ENCODE measurements around the gene CCDC3. TPM values are rescaled to one million over a fixed set of nuclear protein-coding genes. Genes with fewer than 3 reads are reported as not detected.

The CCDC3 gene
- total and polyA plus RNA-seq, 2 of the 8 experiments (the other 6 are each of a cell fraction or from before 2014, with no cell fraction given) = 3.4 to 3.7 TPM

DNA sequence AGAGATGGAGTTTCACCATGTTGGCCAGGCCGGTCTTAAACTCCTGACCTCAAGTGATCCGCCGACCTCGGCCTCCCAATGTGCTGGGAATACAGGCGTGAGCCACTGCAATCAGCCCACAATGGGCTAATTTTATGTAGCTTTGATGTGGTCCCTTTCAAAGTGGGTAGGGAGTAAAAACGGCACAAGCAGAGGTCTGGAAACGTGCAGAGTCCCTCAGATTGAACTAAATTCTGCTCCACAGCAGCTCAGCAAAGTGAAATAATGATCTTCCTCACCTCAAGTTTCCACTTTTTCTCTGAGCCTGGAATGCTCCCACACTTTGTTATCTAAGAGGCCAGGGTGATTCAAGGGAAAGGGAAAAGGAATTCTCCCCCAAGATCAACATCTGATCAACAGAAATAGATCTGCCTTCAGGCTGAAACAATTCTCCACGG, 6.1 kb downstream of the CCDC3 start:
- Histone ChIP-seq H3K9ac (replicated peaks in 1 of 4; ENCODE audit: extremely low read depth in 1 of 4, low read depth in 3 of 4, low read length in 3 of 4) (no peak overlapping the region), H4K20me1 (replicated peaks in 1 of 2; ENCODE audit: control insufficient read depth in 1 of 2, insufficient read depth in 2 of 2, low read length in 2 of 2) (no peaks in the 10 kb centered on the region), H3K36me3 (ENCODE audit: control insufficient read depth in 2 of 4, insufficient read depth in 4 of 4, low read length in 3 of 4) (no peaks in the 10 kb centered on the region), H2BK15ac (ENCODE audit: low read length) (no peak overlapping the region), H3K4me2 (ENCODE audit: insufficient read depth in 1 of 2, low read depth in 2 of 2, low read length in 2 of 2) (no peak overlapping the region), H3K79me1 (ENCODE audit: low read depth, low read length) (no peaks in the 10 kb centered on the region), H2BK12ac (ENCODE audit: low read depth, low read length) (no peak overlapping the region), H4K8ac (ENCODE audit: extremely low read depth, insufficient read depth, low read length) (no peak overlapping the region), H3K79me2 (ENCODE audit: control insufficient read depth in 1 of 2, insufficient read depth in 2 of 2, low read length in 2 of 2) (no peaks in the 10 kb centered on the region), H2BK120ac (replicated peaks; ENCODE audit: low read depth, low read length) (no peak overlapping the region), H3K9me3 (ENCODE audit: insufficient read depth in 2 of 2, low read depth in 1 of 2, low read length in 1 of 2) (no peaks in the 10 kb centered on the region), H3K18ac (ENCODE audit: extremely low read depth, low read length) (no peak overlapping the region), H3K23ac (ENCODE audit: insufficient read length) (no peak overlapping the region), H4K5ac (ENCODE audit: insufficient read length, low read depth, low read length) (no peak overlapping the region), H3K14ac (ENCODE audit: insufficient read length) (no peak overlapping the region), H3K4me1 (replicated peaks in 1 of 4; ENCODE audit: control insufficient read depth in 3 of 4, insufficient read depth in 4 of 4, low read length in 3 of 4) (no peaks in the 10 kb centered on the region), H2BK20ac (ENCODE audit: low read length) (no peak overlapping the region), H3K4me3 (ENCODE audit: extremely low read depth in 1 of 4, insufficient read depth in 2 of 4, low read depth in 3 of 4, low read length in 4 of 4) (no peak overlapping the region), H4K91ac (replicated peaks; ENCODE audit: insufficient read length, low read length) (no peak overlapping the region), H3K27ac (ENCODE audit: low read depth, low read length) (no peak overlapping the region), H3K27me3 (replicated peaks in 1 of 4; ENCODE audit: control insufficient read depth in 3 of 4, extremely low read depth in 1 of 4, insufficient read depth in 3 of 4, low read length in 3 of 4) (peaks cover 2 to 6% (median 4%) of the 10 kb centered on the region in 4 experiments), H2BK5ac (ENCODE audit: low read depth, low read length) (no peak overlapping the region), H3K4ac (replicated peaks; ENCODE audit: insufficient read length, low read depth, low read length) (no peak overlapping the region), H3K23me2 (ENCODE audit: low read depth, low read length) (no peaks in the 10 kb centered on the region), H3K56ac (replicated peaks; ENCODE audit: insufficient read length, low read depth, low read length) (no peak overlapping the region), H2AK5ac (ENCODE audit: low read depth, low read length) (no peak overlapping the region), H2AFZ (ENCODE audit: low read length) (no peak overlapping the region)
- DNase-seq (ENCODE audit: low read depth in 1 of 2, low spot score in 2 of 2) (no peak), FAIRE-seq (no peak)
- WGBS, 2 experiments (ENCODE audit: extremely low coverage in 1 of 2, insufficient coverage in 1 of 2, insufficient read length in 1 of 2, insufficient replicate concordance in 2 of 2, low coverage in 1 of 2, low lambda C conversion rate in 2 of 2, missing lambda C conversion rate in 1 of 2) = 93% methylated on average over 8 of the region's 8 CpGs; no CpG with 5 or more reads in 1 of the 2 experiments
- ChIA-PET POLR2A (ENCODE audit: partially characterized antibody) (no interaction called here), CTCF (ENCODE audit: partially characterized antibody) (interaction anchor here (0.5 to 1.7 kb wide), 5 partner anchors 9 to 186 kb away, joined by 3 to 4 read pairs (median 3); no protein-coding TSS in a partner anchor)
- no peak for TF ChIP-seq MAFK (IDR thresholded peaks at IDR 0.05; ENCODE audit: low read depth, low read length)
- TF ChIP-seq JUND (IDR thresholded peaks at IDR 0.05; ENCODE audit: low read length) = no peak

Data from H1 (cell line).